Thyroid gland (tissue), 4 donors: Measurements from ENCODE around the gene MC3R.

ENCODE experiments used
- CTCF ChIP-seq, 6 experiments: fragments of 200-600 bp in 3 of 6; fragments of 450-650 bp in 3 of 6; sonication (generic) in 3 of 6; IDR thresholded peaks; one replicate each; pipeline ENCODE4 v1.5.1; 2016 to 2019; ENCODE audit warnings: antibody characterized with exemption in 6 of 6, mild to moderate bottlenecking in 2 of 6, inconsistent platforms in 1 of 6, moderate library complexity in 1 of 6
- POLR2A ChIP-seq, 2 donors: fragments of 450-650 bp; IDR thresholded peaks; one replicate each; pipeline ENCODE4 v1.6.1; 2017; ENCODE audit warnings: antibody characterized with exemption in 2 of 2, mild to moderate bottlenecking in 2 of 2, moderate library complexity in 1 of 2

DNA sequence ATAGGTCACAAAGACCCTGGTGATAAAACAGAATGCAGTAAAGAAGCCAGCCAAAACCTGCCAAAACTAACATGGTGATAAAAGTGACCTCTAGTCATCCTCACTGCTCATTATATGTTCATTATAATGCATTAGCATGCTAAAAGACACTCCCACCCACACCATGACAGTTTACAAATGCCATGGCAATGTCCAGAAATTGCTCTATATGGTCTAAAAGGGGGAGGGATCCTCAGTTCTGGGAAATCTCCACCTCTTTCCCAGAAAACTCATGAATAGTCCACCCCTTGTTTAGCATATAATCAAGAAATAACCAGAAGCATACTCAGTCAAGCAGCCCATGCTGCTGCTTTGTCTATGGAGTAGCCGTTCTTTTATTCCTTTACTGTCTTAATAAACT lies 40.4 kb upstream of the MC3R start:
- TF ChIP-seq CTCF (IDR thresholded peaks at IDR 0.05) (no peak), POLR2A (IDR thresholded peaks at IDR 0.05) (no peak)
